HG02759 (cell line): ENCODE data around the gene KLK8.

Experiments
- ATAC-seq: cut with Tn5 transposase; IDR thresholded peaks from one replicate; pipeline ENCODE4 v1.9.1; 2021; ENCODE audit warnings: mild to moderate bottlenecking, moderate library complexity; ENCODE audit not compliant: unreplicated experiment

KLK8 gene

GRCh38 chr19:51018745-51019543 lies 17.5 kb upstream of the KLK8 start:
- no peak for ATAC-seq

GRCh38 chr19:51016798-51017683 lies 15.6 kb upstream of the KLK8 start:
- no peak for ATAC-seq

GRCh38 chr19:51015691-51016267 lies 14.4 kb upstream of the KLK8 start:
- ATAC-seq = no peak

- no peak for ATAC-seq
These were observed 12.8 kb upstream of the KLK8 start for GRCh38 chr19:51014242-51014641.

GRCh38 chr19:51012661-51013190 lies 11.3 kb upstream of the KLK8 start:
- no peak for ATAC-seq

GRCh38 chr19:51010066-51010795 lies 8.8 kb upstream of the KLK8 start:
- no peak for ATAC-seq

- ATAC-seq = no peak
These were observed 7.9 kb upstream of the KLK8 start for GRCh38 chr19:51009061-51009891.

GRCh38 chr19:51007488-51007887 lies 6.1 kb upstream of the KLK8 start:
- no peak for ATAC-seq

GRCh38 chr19:51006406-51006805 lies 5.0 kb upstream of the KLK8 start:
- no peak for ATAC-seq

- ATAC-seq = no peak
These were observed 3.8 kb upstream of the KLK8 start for GRCh38 chr19:51005248-51005647.

- no peak for ATAC-seq
These were observed 1.9 kb upstream of the KLK8 start for GRCh38 chr19:51003316-51003715.

- ATAC-seq = no peak
These were observed 1.3 kb upstream of the KLK8 start for GRCh38 chr19:51002542-51003311.

- ATAC-seq = no peak
These were observed 707 bp upstream of the KLK8 start for GRCh38 chr19:51002089-51002532.

- no peak for ATAC-seq
These were observed 423 bp downstream of the KLK8 start for GRCh38 chr19:51000981-51001380.

GRCh38 chr19:51000426-51000825 lies 978 bp downstream of the KLK8 start:
- ATAC-seq = no peak

GRCh38 chr19:50998686-50999085 lies 2.7 kb downstream of the KLK8 start:
- no peak for ATAC-seq

GRCh38 chr19:50998061-50998460 lies 3.3 kb downstream of the KLK8 start:
- ATAC-seq = no peak

- ATAC-seq = no peak
These were observed 7.3 kb downstream of the KLK8 start for GRCh38 chr19:50994129-50994528.

- no peak for ATAC-seq
These were observed 8.8 kb downstream of the KLK8 start for GRCh38 chr19:50992666-50993035.
